GM19240 (cell line): ENCODE data around the gene CFAP210.
A peak's percentile ranks its signal among the peaks of the same experiment; 100 is the strongest.

Experiments used
- DNase-seq: peaks from one replicate; pipeline ENCODE4 v3.0.0; 2011; ENCODE audit warnings: low spot score; ENCODE audit not compliant: insufficient read length

CFAP210 gene, protein sequence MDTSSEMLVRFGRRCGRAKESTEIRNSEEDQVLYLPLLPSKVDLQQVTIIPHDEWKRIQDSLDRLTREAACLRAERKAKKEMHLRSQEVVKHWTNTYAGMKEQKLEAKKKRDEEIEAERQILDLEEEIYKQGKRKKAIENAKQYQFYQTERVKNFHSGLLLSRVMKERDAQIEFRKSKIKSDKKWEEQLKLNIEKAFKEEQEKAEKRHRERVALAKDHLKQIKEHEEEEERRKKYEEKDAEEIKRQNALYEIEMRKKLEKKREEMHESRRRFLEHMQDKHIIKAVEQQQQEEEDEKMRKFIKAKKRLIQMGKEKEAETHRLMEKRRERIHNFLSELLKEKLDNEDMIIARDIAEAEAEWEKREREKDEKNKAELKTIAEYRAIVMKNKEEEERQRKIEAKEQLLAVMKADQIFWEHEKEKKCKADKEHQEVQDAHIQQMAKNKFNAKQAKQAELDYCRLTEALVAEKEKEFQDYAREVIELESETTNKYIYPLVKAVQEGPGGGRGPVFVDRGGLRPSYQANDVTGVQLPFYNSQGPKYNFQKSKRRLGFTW

DNA sequence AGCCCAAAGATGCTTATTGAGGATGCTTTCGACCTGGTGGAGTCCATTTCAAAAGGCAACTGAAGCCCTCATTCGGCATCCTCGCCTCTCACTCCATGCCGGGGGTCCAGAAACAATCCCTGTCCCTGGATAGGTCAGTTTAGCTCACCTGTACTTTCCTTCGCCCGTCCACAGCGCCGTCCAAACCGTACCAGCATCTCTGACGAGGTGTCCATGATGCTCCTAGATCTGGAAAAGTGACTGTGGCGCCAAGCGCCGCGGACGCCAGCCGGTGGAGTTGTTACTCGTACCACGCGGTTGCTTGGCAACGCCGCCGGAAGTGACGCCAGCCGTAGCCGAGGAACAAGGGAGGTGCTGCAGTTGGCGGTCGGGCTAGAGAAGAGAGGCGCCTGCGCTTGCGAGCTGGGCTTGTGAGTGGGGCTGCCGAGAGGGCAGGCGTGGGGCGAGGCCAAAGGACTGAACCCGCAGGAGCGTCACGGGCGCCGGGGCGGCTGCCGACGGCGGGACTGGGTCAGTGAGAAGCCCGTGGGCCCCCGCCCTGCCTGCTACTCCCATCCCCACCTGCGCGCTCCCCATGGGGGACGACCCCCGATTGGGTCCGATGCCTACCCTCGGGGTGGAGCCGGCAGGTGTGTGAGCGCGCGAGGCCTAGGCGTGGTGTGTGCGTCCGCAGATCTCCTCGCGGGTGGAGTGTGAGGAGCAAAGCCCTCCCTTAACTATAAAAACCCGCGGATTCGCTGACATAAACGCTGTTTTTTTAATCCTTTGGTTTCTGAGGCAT is at the start of gene CFAP210, which contains the start of gene PHOSPHO2:
TSS of gene CFAP210 (minus strand) at position 293 of the 781 bp plus-strand sequence. CDS start at position 215, 78 bp downstream.
TSS of gene PHOSPHO2 (plus strand) at position 357 of the 781 bp plus-strand sequence. CDS start 6,503 bp downstream, outside the sequence.
- peak; percentile 80 for DNase-seq

- no peak for DNase-seq
These were observed 49.3 kb upstream of the CFAP210 start for GRCh38 chr2:169743549-169743948.

- DNase-seq: no peak
These were observed 45.1 kb upstream of the CFAP210 start for GRCh38 chr2:169739351-169739750.

DNA sequence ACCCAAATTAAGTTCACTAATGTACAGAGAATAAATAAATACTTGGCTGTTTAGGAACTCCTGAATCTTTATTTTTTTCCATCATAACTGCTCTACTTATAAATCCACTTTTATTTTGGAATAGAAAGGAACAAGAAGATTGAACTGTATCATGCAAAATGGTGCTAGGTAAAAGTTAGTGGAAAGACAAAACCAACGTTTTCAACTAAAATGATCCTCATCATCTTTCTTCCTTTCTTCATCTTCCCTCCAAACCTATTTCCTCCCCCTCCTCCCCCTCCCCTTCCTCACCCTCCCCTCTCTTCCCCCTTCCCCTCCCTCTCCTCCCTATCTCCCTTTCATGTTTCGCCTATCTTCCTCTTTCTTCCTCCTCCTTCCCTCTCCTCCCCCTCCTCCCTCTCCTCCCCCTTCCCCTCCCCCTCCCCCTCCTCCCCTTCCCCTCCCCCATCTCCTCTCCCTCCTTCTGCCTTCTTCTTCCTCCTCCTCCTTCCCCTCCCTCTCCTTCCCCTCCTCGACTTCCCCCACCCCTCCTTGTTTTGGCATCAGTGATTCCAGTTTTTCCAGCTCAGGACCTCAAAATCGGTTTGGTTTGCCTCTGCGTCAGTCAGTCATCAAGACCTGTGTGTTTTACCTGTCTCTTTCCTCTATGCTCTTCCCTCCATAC is 44.5 kb upstream of the CFAP210 start:
- no peak for DNase-seq

- no peak for DNase-seq
These were observed 42.7 kb upstream of the CFAP210 start for GRCh38 chr2:169736902-169737301.

GRCh38 chr2:169735623-169736022 is 41.4 kb upstream of the CFAP210 start:
- no peak for DNase-seq

DNA sequence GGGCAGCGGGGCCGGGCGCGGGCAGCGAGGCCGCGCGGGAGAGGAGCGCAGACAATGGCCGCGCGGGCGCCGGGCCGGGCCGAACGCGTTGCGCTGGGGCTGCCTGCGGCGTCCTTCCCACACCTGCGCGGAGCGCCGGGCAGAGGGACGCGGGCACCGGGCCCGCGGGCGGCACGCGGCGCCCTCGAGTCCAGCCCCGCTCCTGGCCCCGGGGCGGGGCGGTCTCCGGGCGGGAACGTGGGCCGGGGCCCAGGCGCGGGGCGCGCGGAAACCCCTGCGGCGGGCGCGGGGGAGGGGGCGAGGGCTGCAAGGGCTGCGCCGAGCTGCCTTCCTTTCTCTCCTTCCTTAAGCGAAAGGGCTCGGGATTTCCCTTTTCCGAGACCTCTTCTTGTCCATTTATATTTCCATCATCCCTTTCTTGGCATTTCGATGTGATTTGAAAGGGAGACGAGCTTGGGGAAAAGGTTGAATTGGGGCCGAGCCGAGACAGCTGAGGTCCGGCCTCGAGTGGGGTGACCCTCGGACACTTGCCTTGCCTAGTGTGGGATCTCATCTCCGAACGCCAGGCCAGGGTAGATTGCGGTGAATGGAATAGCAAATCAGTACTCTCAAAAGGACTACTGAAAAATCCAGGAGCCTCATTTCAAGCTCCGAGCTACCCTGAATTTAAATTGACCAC is 40.1 kb upstream of the CFAP210 start:
- DNase-seq: no peak

GRCh38 chr2:169732583-169733358 is 38.6 kb upstream of the CFAP210 start:
- no peak for DNase-seq

- DNase-seq: no peak
These were observed 37.9 kb upstream of the CFAP210 start for GRCh38 chr2:169732075-169732474.

DNA sequence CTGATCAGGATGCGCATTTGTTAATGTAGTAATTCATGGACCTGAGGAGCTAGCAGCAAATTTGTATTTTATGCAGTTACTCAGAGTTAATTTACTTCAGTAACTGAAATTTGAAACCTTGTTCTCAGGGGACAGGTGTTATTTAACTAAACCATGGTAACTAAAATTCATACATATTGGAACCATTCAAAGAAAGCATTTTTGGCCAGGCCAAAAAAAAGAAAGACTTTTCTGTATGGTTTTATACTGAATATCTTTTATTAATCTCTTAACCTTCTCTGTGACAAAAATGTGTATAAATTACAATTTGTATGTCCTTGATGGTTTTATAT is 35.0 kb upstream of the CFAP210 start:
- DNase-seq: no peak

- no peak for DNase-seq
These were observed 32.9 kb upstream of the CFAP210 start for GRCh38 chr2:169727065-169727464.

DNA sequence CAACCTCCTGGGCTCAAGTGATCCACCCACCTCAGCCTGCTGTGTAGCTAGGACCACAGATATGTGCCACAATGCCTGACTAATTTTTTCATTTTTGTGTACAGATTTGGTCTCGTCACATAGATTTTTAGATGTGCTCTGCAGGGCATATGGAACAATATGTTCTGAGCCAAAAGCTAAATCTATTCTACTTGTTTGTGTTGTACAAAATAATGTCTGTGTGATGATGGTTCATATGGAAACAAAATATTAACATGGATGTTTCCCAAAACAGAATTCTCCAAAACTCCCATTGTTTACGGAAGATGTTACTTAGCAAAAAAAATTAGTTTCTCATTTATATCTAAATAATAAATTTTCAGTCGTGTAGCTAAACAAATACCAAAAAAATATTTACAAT is 26.8 kb upstream of the CFAP210 start:
- no peak for DNase-seq

GRCh38 chr2:169718930-169719504 is 24.8 kb upstream of the CFAP210 start:
- no peak for DNase-seq

- no peak for DNase-seq
These were observed 23.5 kb upstream of the CFAP210 start for GRCh38 chr2:169717691-169718063.

GRCh38 chr2:169716938-169717690 is 22.9 kb upstream of the CFAP210 start:
- DNase-seq: no peak

DNA sequence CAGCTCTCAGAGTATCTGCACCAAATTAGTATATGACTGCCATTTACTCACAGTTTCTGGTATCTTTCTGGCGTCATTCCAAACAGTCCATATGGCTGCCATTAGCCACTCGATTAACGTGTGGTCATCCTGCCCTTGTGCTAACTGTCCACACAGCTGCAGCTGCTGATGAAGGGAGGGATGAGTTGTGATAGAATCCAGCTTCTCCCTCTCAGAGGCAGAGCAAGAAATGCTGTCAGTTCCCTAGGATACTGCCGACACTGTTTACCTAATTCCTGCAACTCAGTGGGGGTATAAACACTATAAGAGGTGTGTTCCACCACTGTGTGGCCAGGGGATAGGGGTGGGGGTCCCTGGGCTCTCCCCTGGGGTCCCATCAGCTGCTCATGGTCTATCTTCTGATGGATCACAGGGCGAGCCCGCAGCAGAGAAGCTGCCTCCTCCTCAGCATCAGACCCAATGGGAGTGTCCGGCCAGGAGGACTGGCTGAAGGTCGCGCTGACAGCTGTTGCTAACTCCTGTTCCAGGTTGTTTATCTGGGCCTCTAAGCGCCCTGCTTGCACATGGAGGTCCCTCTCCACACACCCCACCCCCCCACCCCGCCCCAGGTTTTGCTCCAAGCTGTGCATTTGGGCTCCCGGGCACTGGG is 22.2 kb upstream of the CFAP210 start:
- no peak for DNase-seq

DNA sequence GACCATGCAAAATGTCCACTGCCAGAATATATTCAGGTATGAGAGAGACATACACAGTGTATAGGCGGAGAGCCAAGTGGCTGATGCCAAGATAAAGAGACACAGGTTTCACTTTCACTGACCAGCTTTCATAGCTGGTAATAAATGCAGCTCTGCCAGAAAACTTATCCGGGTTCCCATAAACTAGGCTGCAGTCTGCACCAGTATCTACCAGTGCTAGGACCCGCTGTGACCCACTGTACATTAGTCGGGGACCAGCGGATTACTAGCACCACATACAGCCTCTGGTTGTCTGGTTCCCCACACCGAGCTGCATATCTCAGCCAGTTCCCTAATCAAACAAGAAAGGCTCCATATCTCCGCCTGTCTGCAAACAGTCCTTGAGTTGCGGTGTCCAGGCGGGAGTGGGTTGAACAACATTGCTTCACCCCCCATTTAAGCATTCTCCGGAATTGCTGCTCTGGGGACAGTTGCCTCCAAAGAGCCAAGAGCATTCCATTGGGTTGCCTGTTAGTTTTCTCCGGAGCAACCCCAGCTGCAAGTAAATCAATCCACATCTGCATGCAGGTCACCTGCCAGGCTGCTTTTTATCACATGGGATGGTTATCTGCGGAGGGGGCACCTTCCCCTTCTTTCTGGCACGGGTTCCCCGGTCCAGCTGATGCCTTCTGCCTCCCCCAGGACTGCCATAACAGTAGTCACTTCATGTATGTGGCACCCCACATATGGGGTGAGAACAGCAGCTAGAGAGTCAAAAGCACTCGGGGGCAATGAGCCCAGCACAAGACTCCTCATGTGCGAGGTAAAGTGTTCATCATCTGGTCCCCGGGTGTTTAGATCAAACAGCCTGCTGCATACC is 21.4 kb upstream of the CFAP210 start:
- no peak for DNase-seq

- no peak for DNase-seq
These were observed 20.5 kb upstream of the CFAP210 start for GRCh38 chr2:169714699-169715098.
